HG03135 (cell line): ENCODE data around the gene ZFYVE9.
"Not testable (repeated sequence)": the region's sequence is repeated elsewhere in the genome, so short reads cannot be mapped to it uniquely, and the experiment has no call there.

Source experiments
- ATAC-seq: cut with Tn5 transposase; IDR thresholded peaks from one replicate; pipeline ENCODE4 v1.9.1; 2021; ENCODE audit warnings: mild to moderate bottlenecking, moderate library complexity; ENCODE audit not compliant: unreplicated experiment

ZFYVE9 gene, protein sequence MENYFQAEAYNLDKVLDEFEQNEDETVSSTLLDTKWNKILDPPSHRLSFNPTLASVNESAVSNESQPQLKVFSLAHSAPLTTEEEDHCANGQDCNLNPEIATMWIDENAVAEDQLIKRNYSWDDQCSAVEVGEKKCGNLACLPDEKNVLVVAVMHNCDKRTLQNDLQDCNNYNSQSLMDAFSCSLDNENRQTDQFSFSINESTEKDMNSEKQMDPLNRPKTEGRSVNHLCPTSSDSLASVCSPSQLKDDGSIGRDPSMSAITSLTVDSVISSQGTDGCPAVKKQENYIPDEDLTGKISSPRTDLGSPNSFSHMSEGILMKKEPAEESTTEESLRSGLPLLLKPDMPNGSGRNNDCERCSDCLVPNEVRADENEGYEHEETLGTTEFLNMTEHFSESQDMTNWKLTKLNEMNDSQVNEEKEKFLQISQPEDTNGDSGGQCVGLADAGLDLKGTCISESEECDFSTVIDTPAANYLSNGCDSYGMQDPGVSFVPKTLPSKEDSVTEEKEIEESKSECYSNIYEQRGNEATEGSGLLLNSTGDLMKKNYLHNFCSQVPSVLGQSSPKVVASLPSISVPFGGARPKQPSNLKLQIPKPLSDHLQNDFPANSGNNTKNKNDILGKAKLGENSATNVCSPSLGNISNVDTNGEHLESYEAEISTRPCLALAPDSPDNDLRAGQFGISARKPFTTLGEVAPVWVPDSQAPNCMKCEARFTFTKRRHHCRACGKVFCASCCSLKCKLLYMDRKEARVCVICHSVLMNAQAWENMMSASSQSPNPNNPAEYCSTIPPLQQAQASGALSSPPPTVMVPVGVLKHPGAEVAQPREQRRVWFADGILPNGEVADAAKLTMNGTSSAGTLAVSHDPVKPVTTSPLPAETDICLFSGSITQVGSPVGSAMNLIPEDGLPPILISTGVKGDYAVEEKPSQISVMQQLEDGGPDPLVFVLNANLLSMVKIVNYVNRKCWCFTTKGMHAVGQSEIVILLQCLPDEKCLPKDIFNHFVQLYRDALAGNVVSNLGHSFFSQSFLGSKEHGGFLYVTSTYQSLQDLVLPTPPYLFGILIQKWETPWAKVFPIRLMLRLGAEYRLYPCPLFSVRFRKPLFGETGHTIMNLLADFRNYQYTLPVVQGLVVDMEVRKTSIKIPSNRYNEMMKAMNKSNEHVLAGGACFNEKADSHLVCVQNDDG (N-terminal part only)

DNA sequence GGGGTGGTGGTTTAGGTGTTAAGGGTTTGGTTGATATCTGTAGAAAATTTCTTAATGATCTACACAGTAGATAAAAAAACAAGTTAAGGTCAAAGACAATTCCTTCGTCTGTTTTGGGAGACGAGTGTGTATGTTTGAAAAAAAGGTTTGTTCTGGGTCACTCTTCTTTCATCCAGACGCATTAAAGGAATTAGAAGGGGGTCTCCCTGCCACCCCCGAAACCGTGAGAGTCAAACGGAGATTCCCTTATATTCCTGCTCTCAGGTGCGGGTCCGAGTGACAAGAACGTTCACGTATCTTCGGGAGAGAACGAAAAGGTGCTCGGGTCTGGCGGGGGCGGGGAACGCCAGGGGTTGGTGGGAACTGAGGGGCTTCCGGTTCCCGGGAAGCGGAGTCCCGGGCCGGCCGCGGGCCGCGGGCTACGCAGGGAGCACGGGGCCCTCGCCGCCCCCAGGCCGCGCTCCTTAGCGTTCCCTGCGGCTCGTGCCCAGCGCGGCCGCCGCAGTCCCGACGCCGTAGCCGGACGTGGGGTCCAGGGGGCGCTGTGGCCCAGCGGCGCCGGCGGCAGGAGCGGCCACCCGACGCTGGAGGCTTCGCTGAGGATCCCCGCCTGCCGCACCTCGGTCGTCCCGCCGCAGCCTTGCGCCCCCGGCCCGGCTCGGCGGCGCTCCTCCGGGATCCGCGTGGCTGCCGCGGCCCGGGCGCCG lies at the start of gene ZFYVE9:
TSS of gene ZFYVE9 (plus strand) at position 577 of the 707 bp plus-strand sequence. CDS start 91,118 bp downstream, outside the sequence.
- peak; percentile 67 for ATAC-seq

DNA sequence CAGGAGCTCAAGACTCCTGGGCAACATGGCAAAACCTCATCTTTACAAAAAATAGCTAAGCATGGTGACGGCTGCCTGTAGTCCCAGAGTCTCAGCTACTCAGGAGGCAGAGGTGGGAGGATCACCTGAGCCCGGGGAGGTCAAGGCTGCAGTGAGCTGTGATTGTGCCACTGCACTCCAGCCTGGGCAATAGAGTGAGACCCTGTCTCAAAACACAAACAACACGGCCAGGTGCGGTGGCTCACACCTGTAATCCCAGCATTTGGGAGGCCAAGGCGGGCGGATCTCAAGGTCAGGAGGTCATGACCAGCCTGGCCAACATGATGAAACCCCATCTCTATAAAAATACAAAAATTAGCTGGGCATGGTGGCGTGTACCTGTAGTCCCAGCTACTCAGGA lies 47.6 kb upstream of the ZFYVE9 start:
- ATAC-seq, result not testable (repeated sequence)

DNA sequence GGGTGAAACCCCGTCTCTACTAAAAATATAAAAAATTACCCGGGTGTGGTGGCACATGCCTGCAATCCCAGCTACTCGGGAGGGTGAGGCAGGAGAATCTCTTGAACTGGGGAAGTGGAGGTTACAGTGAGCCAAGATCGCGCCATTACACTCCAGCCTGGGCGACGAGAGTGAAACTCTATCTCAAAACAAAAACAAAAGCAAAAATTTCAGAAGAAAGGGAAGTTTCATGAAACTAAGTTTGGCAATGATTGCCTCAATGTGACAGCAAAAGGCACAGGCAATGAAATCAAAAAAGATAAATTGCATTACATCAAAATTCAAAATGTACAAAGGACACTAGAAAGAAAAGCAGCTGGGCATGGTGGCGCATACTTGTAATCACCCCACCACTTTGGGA lies 45.7 kb upstream of the ZFYVE9 start:
- ATAC-seq, result no peak

DNA sequence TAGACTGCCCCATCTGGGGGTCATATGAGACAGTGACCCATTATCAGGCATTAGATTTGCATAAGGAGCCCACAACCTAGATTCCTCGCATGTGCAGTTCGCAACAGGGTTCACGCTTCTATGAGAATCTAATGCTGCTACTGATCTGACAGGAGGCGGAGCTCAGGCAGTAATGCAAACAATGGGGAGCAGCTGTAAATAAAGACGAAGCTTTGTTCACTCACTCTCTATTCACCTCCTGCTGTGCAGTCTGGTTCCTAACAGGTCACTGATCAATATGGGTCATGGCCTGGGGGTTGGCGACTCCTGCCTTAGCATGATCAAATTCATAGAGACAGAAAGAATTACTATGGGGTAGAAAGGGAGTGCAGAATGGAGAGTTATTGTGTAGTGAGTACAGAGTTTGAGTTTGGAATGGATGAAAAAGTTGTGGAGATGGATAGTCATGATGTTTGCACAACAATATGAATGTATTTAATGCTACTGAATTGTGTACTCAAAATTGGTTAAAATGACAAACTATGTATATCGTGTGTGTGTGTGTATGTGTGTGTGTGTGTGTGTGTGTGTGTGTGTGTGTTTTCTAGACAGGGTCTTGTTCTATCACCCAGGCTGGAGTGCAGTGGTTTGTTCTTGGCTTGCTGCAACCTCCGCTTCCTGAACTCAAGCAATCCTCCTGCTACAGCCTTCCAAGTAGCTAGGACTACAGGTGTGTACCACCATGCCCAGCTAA lies 43.6 kb upstream of the ZFYVE9 start:
- no peak for ATAC-seq

DNA sequence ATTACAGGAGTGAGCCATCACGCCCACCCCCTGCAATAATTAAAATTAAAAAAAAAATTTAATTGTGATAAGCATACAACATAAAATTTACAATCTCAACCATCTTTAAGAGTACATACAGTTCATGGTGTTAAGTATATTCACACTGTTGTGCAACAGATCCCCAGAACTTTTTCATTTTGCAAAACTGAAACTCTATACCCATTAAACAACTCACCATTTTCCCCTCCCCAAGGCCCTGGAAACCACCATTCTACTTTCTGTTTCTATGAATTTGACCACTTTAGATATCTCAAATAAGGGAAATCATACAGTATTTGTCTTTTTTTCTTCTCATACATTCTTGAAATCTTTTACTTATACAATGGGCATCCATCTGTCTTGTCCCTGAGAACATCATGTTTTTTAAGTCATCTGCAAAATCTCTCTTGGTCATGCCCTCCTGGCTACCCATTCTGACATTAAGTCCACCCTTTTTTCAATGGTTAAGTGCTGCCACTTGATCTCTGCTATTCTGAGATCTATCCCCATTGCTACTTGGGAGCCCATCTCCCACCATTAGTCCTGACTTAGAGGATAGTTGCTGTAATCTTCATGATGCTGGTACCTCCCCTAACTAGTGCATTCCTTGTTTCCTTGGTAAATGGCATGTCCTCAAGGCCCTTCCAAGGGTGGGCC lies 39.4 kb upstream of the ZFYVE9 start:
- ATAC-seq, result peak; percentile 61

DNA sequence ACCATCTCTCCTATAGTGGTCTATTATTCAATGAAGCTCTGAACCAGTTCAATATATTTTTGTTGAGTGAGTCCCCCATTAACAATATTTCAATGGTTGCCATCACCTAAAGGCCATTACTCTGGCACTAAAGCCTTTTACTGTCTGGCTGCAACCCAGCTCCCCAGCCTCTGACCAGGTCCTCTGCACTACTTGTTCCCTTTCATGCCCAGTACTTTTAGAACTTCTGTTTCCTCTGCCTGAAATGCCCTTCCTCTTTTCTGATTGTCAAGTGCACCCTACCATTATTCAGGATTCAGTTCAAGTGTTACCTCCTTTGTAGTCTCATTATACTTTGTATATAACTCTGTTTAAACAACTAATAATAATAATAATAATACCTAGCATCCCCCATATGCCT lies 30.4 kb upstream of the ZFYVE9 start:
- ATAC-seq, result no peak

DNA sequence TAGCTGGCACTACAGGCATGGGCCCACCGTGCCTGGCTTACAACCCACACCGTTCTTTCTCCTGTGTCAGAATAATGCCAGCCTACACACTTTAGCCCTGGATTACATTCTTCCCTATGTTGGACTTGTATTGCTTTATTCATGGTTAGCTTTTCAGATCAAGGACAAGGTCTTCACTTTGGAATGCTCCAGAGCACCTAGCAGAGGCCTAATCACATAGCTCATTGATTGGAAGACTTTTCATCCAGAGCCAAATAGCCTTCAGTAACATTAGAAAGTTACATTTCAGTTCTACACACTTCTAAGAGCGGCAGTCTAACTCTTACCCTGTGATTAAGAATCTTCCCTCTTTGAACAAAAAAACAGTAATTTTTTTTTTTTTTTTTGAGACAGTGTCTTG lies 29.4 kb upstream of the ZFYVE9 start:
- no peak for ATAC-seq

DNA sequence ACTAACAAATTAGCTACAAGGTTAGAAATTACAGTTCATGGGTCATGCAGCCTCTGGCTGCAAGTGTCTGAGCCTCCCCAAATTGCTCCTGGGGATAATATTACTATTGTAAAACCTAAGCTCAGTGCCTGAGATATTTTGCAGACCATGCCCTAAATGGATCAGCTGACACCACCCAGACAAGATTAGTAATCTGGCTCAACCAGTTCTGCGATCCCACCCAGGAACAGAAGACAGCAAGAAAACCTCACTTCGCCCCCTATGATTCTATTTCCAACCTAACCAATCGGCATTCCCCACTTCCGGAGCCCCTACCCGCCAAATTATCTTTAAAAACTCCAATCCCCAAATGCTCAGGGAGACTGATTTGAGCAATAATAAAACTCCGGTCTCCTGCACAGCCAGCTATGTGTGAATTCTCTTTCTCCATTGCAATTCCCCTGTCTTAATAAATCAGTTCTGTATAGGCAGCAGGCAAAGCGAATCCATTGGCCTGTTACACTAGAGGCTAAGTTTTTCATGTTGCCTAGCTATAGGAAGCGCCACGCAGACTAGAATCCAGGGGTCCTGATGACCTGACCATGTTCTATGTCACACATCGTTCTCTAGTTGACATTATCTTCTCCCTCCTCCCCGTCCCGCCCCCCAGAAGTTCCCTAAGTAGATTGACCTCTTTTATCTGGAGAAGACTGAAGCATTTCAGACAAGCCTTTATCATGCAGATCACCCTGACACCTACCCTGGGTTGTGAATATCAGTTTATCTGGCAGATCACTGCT lies 22.4 kb upstream of the ZFYVE9 start:
- ATAC-seq, result no peak

DNA sequence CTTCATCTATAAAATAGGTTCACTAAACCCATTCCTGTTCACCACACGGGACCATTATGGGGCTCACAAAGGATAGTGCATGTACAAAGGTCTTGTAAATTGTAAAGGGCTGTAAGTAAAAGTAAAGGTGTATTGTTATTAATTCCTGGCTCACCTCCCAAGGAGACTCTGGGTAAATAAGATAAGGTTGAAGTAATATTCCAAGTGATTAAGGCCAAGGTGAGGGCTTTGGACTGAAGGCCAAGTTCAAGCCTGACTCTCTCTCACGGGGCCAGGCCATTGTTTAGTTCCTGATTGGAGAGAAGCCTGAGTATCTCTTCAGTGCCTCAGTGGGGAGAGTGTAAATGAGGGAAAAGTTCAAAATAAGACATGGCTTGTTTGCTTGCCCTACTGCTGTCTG lies 19.5 kb upstream of the ZFYVE9 start:
- ATAC-seq, result no peak

DNA sequence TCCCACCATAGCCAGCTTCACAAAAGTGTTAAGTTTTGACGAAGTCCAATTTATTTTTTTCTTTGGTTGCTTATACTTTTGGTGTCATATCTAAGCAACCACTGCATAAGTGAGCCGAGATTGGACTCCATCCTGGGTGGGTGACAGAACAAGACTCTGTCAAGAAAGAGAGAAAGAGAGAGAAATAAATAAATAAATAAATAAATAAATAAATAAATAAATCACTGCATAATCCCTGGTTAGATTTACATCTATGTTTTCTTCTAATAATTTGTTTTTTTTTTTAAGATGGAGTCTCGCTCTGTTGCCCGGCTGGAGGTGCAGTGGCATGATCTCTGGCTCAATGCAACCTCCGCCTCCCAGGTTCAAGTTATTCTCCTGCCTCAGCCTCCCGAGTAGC lies 18.3 kb upstream of the ZFYVE9 start:
- no peak for ATAC-seq

DNA sequence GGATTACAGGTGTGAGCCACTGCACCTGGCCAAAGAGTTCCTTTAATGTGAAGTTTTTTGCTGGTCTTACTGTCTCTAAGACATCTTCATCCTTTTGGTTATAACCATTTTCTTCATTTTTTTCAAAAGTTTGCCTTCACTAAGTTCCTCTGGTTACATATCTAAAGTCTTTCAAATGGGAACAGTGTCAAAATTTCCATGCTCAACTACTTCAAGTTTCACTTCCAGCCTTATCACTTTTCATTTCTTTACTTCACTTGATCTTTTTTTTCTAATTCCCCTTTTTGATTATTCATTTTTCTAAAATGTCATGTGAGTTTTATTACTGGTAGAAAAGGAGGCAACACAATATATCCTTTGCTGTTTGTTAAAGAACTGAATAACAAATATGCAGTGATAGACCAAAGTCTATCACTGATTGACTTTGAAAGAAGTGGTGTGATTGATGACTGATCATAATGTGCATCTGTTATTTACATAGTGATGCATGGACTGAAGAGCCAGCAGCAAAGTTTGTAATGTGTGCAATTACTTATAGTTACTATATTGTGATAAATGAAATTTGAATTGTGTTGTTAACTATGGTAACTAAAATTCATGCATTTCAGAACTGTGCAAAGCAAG lies 16.0 kb upstream of the ZFYVE9 start:
- ATAC-seq, result no peak

DNA sequence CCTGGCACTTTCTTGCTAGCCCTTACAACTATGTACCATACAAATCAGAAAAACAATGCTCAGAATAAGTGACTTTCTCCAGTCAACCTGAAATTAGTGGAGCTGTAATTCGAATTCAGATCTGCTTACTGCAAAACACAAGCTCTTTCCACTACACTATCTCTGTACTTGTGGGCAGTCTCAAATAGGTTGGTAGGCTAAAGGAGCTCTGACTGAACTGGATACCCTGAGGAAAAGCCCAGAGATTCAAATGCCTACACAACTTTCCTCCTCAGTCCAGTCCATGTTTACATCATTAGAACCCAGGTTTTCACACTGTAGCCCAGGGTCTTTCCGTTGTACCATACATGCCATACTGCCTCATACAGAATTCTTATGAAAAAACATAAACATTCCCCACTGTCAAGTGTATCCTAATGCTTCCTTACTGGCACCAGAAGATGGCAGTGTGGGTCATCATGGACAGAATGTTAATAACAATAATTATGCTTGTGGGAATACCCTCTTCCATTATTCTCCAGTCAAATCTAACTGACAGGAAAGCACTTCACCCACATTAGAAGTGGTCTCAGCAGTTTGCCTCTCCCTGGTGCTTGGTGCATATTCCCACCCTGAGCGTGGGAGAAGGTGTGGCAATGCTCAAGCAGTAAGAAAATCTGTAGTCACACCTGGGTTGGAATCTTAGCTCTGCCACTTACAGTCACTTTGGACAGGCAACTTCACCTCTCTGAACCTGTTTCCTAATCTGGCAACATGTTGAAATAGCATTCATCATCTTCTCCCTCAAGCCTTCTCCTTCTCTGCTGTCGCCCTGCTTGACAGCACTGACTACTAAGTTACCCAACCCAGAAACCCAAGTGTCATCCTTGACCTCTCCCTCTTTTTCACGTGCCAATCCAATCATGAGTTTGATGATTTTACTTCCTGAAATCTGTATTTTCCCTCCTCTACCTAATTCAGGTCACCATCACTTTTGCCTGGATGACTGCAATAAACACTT lies 14.4 kb upstream of the ZFYVE9 start:
- ATAC-seq, result no peak

DNA sequence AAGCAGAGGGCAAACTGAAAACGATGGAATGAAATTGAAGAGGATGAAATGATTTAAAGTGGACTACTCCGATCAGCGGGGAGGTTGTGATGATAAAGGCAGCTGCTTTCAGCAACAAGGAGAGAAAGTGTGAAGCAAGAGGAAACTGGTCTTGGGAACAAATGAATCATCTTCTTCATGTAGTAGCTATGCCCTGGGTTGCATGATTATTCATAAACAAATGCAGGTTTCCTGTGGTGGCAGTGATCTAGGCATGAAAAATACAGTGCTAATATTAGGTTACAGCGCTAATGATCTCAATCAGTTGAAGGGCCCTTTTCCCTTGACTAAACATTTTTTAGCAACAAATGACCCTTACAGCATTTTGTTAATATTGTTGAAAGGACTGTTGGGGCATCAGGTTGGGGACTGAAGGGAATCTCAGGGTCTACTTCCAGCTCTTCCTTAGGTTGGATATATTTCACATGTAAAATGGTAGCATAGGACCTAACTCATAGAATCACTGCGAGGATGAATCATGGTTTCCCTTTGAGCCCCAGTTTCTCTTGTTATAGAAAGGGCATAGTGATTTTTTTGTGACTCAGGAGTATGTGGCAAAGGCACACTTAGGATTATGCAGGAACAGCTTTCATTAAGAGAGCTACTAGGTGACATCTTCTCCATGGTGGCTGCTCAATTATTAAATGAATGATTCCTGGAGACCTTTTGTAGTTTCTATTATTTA lies 1.9 kb upstream of the ZFYVE9 start:
- peak; percentile 52 for ATAC-seq

DNA sequence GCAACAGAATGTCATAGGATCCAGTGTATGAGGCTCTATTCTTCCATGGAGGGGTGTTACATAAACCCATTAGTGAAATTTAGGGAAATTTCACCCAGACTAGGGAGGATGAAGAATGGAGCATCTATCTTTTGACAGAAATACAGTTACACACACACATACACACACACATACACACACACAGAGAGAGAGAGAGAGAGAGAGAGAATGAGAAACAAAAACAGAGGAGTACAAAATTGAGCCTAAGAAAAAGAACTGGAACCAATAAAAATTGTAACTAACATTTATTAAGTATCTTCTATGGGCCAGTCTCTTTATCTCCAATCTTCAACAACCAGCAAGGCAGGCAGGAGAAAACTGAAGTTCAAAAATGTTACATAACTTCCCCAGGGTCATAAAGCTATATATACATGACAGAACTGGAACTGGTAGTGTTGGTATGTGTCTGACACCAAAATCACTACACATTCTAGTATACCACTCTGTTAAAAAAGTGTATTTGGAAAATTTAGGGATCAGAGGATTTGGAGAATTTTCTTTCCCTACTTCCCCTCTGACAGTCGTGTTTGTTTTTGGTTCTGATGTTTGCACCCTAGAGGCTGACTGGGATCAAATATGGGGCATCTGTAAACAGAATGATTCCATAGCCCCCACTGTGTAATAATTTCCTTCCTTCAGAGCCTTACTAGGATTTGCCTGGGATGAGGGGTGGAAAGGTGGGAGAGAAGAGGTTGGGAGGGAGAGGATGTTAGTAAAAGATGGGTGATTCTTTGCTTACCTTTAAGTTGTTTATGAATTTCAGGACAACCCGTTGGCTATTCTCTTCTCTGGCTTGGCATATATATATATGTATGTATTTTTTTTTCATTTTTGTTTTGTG lies 1.0 kb upstream of the ZFYVE9 start:
- no peak for ATAC-seq
